NCI-H146 treated with DMSO at 0.1 percent for 48 hours (cell line): ENCODE measurements around the gene CORO2B.

Source experiments
- DNase-seq: peaks from one replicate; lab custom pipeline; 2025; ENCODE audit not compliant: unreplicated experiment; lab: John Stamatoyannopoulos, UW

The CORO2B gene

DNA sequence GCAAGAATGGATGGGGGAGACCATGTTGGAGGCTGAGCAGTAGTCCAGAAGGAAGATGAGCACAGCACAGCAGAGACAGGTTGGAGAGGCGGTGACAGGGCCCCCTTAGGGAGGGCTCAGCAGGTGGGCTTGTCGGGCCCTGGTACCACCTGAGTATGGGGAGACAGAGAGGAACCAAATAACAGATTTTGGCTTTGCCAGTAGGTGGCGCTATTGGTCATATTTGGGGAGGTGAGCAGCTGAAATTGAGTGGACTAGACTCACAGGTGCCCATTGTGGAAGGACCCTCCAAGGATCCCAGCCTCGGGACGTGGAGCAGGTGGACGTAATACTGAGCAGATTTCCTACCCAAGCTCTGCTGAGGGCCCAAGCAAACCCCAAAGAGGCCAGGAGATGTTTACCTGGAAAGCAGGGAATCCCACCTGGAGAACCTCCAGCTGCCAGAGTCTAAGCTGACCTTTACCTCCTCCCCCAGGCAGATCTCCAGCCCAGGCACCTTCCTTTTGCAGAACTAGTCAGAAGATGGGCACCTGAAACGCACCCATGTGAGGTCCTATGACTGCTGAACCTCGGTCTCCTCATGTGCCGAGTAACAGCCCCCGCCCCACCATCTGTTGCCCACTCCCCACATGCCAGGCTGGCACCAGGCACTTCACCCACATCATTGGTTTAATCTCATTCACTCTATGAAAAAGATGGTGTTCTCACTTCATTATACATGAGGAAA is 24.6 kb upstream of the CORO2B start:
- DNase-seq = peak; percentile 25

DNA sequence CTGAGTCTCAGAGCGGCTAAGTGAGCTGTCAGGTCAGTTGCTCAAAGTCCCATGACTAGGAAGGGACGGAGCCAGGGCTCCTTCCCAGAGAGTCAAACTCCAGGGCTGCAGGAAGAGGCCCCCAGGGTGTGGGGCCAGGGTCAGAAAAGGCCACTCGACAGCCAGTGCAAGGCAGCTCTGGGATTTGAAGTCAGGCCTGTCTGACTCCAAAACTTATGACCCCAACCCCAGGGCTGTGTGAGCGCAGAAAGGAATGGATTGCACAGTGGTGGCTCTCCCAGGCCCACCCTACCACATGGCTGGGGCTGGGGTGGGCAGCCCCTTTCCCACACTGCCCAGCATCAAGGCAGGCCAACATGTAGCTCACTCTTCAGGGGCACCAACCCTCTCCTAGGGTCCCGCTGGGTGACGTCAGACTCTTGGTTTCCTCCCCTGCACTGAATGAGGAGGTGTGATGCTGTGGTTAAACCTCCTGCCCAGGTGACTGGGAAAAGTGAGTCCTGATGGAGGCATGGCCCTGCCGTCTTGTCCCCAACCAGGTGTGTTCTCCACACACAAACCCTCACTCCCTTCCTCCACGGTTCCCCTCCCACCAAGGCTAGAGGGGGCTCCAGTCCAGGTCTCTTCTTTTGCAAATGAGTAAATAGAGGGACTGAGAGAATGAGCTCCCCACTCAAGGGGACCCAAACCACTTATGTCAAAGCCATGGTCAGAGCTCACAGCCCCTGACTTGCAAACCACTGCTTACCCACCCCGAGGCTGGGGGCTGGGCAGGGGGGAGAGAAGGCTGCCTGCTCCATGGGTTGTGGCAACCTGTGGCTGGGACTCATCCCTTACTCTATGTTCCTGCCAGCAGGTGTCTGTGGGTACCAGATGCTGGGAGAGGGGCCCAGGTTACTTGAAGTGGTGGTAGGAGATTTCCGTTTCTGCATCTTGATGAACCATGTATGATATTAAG is 23.8 kb upstream of the CORO2B start:
- DNase-seq = no peak

DNA sequence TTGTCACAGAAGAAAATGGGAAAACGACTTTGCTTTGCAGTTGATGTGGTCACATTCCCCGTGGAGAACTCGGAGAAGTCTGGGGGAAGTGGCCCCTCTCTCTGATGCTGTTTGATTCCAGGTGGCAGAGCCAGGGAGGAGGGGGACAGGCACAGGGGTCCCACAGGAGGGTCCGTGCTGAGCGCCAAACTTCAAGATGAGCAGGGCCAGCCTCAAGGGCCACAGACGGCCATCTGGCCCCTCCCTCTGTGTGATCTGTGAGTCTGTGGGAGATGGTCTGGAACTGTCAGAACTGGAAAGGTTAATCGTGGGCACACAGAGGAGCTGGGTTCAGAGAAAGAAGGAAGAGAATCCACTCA is 23.1 kb upstream of the CORO2B start:
- DNase-seq = no peak

DNA sequence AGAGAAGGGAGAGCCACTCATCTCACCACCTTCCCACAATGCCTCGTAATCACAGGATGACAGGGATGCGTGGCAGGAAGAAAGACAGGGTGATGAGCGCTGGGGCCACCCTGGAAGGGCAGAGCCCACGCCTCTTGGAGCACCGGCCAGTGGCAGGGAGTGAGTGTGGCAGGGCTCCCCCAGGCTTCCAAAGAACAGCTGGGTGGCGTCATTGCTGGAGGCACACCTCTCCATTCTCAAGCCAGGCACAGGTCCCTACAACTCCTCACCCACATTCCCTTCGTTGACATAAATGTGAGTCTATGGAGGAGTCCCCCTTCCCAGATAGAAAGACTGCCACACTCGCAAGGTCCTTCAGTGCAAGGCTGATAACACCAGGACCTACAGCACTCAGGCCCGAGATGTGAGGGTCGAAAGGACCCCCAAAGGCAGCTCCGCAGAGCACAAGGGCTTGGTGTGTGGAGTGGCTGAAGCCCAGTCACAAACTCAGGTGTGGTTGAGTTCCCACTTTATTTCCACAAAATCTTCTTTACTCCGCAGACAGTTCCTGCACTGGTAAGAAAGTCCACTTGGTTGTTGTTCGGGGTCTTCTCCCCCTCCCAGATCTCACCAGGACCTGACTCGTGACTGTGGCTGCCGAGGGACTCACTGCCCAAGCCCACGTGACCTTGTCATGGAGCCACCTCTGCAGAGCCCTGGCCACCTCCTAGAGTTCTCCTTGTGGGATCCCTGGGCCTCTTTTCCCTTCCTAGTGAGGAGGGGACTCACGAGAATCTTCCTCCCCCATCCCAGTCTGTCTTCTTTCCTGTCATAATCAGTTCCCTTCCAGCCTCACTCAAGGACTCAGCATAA is 22.4 kb upstream of the CORO2B start:
- no peak for DNase-seq

DNA sequence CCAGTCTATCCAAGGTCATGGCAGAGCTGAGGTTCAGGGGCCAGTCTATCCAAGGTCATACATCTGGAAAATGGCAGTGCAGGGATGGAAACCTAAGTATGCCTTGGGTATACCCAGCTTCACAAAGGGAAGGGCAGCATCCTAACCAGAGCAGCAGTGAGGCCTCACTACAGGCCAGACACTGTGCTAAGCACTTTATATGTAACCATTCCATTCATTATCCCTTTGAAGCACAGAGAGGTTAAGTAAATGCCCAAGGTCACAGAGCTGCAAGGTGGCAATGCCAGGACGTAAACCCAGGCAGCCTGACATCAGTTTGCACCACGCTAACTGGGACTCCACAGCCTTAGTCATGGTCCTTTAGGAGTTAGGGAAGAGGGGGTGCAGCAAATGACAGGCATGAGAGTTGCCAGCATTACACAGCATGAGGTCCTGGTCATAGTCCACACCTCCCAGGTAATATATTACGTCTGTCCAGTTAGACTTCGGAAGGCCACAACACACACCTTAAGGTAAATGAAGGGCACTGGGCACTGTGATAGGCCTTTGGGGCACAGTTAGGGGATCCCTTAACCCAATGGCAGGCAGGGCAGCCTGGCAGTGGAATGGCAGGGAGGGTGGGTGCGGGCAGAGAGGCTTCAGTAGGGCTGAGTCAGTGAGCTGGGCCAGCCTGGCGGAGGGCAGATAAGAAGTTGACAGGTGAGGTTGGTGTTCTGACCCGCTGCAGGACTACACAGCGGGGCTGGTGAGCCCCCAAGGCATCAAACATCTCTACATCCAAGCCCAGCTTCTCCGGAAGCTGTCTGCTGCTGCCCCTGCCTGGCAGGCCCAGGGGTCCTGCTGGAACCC is 21.1 kb upstream of the CORO2B start:
- no peak for DNase-seq

DNA sequence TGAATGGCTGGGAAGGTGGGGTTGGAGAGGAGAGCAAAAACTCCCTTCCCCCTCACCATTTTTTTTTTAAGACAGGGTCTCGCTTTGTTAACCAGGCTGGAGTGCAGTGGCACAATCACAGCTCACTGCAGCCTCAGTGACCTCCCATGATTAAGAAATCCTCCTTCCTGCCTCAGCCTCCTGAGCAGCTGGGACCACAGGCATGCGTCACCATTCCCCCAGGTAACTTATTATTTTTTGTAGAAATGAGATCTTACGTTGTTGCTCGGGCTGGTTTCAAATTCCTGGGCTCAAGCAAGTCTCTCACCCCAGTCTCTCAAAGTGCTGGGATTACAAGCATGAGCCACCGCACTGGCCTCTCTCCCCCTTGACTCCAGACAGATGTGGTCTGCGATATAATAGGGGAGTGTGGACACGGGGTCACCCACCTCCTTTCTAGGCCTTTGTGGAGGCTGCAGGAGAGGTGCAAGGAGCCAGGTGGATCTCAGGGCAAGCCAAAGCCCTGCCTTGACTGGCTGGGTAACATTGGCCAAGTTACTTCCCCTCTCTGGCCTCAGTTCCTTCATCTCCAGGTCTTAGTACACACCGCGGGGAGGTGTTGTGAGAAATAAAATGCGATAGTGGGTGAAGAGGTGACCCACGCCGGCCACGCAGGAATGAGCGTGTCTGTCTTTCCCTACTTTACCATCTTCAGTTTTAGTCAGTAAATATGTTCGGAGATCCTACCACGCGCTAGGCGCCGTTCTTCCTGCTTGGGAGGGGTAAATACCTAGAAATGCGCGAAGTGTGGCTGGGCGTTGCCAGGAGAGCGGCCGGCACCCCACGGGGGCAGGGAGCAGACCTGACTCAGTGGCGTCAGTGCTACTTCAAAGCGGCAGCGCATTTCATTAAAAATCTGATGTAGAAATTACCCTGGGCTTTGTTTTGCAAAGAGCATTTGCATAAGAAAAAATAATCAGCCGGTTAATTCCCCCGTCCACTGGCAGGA is 20.2 kb upstream of the CORO2B start:
- DNase-seq = no peak

DNA sequence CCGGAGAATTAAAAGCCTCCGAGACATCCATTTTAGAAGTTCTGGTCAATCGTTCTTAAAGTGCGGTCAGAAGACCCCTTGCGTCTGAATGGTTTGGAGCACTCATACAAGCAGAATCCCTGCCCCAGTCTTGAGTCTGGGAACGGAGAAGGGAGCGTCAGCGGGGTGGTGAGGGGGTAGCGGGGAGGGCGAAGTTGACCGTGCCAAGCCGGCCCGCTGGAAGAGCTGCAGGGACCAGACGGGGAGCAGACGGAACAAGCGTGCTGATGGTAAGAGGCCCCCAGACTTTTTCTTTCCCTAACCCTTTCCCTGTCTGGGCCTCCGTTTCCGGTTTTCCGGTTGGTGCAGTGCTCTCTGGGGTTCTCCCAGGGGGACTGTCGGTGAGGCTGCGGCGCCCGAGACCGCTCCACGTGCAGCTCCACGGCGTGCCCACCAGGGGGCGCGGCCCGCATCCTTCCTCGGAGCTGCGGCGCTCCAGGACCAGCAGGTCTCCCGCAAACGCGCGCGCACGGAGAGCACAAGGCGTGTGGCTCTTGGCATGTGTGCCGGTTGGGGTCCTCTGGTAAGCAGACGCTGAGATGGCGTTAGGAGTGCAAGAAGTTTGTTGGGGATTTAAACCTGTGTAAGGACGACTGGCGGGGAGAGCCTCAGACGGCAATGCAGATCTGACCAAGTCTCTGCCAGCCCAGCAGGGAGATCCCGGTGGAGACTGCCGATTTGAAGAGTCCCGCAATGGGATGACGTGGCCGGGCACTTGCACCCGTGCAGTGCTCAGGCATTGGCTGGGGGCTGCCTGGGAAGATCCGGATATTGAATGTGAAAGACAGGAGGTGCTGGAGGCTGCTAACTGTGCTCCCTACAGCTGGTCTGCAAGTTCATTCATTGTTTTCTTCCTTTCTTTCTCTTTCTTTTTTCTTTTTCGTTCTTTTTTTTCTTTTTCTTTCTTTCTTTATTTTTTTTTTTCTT is 19.2 kb upstream of the CORO2B start:
- peak; percentile 30 for DNase-seq

DNA sequence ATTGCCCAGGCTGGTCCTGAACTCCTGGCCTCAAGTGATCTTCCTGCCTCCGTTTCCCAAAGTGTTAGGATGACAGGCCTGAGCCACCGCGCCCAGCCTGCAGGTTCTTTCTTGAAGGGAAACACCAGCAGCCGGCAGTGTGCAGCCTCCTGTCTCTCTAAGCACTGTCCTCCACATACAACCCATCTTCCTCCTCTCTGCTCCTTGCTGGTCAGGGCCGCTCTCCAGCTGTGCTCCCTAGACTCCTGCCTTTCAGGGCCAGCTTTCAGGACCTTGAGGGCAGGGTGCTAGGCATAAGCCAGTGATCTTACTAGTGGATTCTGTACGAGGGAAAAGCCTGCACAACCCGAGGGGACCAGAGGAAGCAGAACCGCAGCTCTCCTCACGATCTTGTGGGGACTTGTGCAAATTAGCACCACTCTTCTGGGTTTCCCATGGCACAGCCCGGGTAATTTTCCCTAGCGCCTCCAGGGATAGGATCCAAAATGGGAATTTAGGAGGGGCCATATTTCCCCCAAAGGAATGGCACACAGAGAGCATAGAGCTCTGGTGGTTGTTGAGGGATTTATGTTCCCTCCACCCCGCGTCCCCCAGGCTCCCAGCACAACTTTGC is 18.2 kb upstream of the CORO2B start:
- DNase-seq = no peak

DNA sequence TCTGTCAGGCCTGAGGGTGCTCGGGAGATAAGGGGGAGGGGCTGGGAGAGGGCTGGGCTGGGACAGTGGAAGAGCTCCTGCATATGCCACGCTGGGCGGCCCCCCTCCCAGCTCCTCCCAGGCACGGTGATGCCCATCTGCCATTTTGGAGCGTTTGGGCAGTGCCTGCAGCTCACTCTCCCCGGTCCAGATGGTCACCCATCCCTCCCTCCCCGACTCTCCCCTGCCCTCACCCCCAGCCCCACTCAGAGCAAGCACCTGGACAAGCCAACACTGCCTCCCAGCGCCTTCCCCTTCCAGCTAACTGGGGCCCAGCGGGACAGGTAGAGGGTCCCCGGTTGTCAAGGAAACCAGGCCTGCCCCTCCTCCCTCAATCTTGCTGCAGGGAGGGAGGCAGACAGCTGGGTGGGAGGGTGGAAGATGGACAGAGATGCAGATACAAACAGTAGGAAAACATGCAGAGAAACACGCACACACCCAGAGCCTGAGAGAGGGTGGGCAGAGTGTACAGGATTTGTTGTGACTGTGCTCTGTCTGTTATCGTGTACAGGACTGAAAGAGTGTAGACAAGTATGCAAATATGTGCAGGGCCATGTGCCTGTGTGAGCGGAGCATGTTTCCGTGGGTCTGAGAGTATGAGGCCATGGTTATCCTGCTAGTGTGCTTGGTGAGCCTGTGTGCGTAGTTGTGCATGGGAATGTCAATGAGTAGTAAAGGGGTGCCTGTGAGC is 17.5 kb upstream of the CORO2B start:
- DNase-seq = no peak

DNA sequence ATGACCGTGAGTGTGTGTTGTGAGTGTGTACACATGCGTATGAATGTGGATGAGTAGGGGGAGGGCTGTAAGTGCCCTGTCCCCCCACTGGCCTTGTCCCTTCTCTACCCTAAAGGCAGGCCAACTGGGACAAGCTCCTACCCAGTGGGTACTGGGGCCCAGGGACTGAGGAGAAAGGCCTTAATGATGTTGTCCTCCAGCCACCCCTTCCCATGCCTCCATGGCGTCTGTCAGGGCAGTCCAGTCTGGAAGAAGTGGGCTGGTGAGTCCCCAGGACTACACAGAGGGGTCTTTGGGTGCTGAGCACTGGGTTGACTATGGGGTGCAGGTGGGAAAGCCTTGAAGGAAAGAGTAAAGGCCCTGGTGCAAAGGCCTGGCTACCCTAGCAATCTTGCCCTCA is 16.9 kb upstream of the CORO2B start:
- no peak for DNase-seq

DNA sequence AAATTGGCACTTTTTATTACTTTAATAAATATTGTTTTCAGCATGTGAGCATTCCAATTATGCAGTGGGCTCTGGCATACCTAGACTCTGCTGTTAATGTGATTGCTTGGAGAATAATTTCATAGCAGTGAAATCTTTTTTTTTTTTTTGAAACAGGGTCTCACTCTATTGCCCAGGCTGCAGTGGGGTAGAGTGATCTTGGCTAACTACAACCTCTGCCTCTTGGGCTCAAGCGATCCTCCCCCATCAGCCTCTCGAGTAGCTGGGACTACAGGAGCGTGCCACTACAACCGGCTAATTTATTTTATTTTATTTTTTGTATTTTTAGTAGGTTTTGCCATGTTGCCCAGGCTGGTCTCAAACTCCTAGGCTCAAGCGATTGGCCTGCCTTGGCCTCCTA is 14.6 kb upstream of the CORO2B start:
- DNase-seq = no peak

DNA sequence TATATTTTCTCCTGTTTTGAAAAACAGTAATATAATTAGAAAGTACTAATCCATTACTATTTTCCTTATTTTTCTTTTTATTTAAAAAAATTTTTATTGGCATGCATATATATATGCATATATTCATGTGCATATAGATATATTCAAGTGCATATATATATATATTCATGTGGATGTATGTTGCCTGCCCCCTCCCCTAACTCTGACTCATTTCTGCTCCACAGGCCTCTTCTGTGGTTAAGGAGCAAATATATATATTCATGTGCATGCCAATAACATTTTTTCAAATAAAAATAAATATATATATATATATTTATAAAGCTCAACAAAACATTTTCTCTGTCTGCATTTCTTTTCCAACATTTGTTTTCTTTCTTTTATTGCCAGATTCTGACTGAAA is 13.6 kb upstream of the CORO2B start:
- no peak for DNase-seq

DNA sequence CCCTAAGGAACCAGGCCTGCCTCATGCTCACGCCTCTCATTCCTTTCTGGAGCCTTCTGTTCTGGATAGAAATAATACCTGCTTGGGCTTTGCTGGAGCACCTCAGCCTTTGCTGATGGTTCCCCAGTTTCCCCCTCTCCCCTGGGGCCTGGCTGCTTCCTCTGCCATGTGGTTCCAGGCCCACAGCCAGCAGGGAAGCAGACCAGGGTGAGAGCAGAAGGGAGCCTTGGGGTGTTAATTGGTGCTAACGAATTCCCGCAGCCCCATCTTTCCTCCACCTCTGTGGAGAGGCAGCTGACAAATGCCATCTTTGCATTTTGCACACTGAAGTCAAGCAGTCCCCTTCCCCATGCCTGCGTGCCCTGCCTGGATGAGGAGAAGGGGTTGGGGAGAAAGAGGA is 13.1 kb upstream of the CORO2B start:
- DNase-seq = no peak

DNA sequence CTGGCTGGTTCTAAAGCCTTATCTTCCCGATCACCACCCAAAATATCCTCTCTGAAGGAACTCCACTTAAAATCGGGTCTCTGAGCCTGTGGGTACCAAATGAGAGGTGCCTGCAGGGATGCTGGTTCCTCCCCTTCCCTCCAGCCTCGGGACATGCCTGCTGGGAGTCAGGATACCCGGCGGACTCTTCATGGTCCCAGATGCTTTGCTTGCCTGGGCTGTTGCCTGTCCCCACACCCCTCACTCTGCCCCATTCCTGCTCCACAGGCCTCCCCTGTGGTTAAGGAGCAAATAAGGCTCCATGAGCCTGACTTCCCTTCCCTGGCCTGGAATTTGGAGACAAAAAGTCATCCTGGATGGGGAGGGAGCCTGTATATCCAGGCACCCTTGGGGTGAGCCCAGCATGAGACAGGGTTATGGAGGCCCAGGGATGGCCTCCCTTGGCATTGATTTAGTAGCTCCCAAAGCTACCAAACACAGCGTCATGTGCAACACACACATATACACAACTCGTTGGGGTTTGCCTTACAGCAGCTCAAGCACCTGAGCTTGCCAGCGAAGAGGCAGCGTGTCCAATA is 12.3 kb upstream of the CORO2B start:
- no peak for DNase-seq

DNA sequence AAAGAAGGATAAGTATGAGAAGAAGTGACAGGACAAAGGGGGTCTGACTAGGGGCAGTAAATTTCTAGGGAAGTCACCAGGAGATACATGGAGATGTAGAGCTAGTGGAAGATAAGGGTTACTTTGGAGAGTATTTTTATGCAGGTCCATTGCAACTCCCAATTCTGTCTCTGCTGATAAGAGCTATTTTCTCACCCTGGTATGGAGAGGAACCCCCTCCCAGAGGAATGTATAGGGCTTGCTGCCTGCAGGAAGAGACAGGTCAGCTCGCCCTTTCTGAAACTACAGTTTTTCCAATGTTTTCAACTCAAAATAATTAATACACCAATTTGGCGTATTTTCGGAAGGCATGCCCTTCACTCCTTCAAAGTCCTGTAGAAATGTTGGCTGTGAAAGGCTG is 11.4 kb upstream of the CORO2B start:
- DNase-seq = no peak

DNA sequence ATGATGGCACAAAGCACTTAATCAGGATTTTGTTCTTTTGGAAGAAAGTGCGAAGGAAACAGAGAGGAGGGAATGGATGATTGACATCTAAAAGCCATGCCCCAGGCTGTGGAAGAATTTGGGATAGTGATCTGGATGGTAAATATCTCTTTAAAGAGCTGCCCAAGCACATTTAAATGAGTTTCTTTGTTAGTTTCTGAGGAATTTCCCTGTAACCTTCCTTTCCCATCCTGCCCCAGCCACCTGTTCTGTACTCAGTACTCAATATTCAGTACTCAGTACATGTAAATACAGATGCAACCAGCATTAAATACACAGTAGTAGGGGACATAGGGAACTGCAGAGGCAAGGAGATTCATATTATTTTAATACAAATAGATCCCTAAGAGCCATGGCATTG is 7.8 kb upstream of the CORO2B start:
- DNase-seq = no peak

DNA sequence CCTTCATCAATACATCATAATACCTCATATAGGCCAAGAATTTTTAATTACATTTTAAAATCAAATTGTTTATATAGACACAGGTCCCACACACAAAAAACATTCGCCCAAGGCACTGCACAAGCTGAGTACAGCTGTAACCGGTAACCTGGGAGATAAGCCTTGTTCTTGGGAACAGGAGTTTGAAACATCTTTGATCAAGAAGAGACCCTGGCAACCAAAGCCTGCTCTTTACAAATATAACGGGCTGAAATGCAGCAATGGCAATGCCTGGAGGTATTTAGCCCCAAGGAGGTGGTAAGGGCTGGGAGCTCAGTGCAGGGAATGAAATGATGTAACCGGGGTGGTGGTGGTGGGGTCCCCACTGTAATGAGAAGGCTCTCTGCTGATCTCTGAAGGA is 7.2 kb upstream of the CORO2B start:
- DNase-seq = no peak
